Nephron progenitor cell (in vitro differentiated cells): ENCODE measurements around the gene RNASE13.

Source experiments
- DNase-seq: peaks from one replicate; pipeline ENCODE4 v3.0.0; 2021
- H3K27ac Mint-ChIP-seq: 2 replicates; pipeline ENCODE4 v1.8.0; 2021; ENCODE audit warnings: mild to moderate bottlenecking, moderate library complexity, mixed read lengths
- H3K27me3 Mint-ChIP-seq: 2 replicates; pipeline ENCODE4 v1.8.0; 2021; ENCODE audit warnings: mild to moderate bottlenecking, low read depth, mixed read lengths; ENCODE audit not compliant: poor library complexity
- H3K36me3 Mint-ChIP-seq: 2 replicates; pipeline ENCODE4 v1.8.0; 2021; ENCODE audit warnings: low read depth, mixed read lengths
- H3K4me1 Mint-ChIP-seq: 2 replicates; pipeline ENCODE4 v1.8.0; 2021; ENCODE audit warnings: mixed read lengths
- H3K4me3 Mint-ChIP-seq: 2 replicates; pipeline ENCODE4 v1.8.0; 2021; ENCODE audit warnings: mild to moderate bottlenecking, moderate library complexity, mixed read lengths
- H3K9me3 Mint-ChIP-seq: 2 replicates; pipeline ENCODE4 v1.8.0; 2021; ENCODE audit warnings: mild to moderate bottlenecking, moderate library complexity, mixed read lengths
- CTCF ChIP-seq: fragments of 200-600 bp; sonication (generic); IDR thresholded peaks from 2 replicates; pipeline ENCODE4 v1.5.0; 2021; ENCODE audit warnings: antibody characterized with exemption

The RNASE13 gene

GRCh38 chr14:21055432-21056117 is 21.0 kb upstream of the RNASE13 start:
- no peak overlapping the region for H3K4me3 Mint-ChIP-seq

GRCh38 chr14:21054768-21055145 is 20.1 kb upstream of the RNASE13 start:
- peaks cover 9% of the 10 kb centered on the region for H3K27me3 Mint-ChIP-seq
- no peak for TF ChIP-seq CTCF
- H3K4me3 Mint-ChIP-seq = no peak overlapping the region
- no peak for DNase-seq
- peak overlapping the region; percentile 40 for H3K27ac Mint-ChIP-seq
- no peaks in the 10 kb centered on the region for H3K36me3 Mint-ChIP-seq
- no peaks in the 10 kb centered on the region for H3K9me3 Mint-ChIP-seq
- peaks cover 35% of the 10 kb centered on the region for H3K4me1 Mint-ChIP-seq

More at GRCh38 chr14:21055432-21056117, 21.0 kb upstream of the RNASE13 start:
- peaks cover 43% of the 10 kb centered on the region for H3K4me1 Mint-ChIP-seq
- no peak for TF ChIP-seq CTCF
- H3K9me3 Mint-ChIP-seq = no peaks in the 10 kb centered on the region
- no peak for DNase-seq
- peaks cover 15% of the 10 kb centered on the region for H3K27me3 Mint-ChIP-seq
- no peaks in the 10 kb centered on the region for H3K36me3 Mint-ChIP-seq
- peak overlapping the region; percentile 94 for H3K27ac Mint-ChIP-seq

DNA sequence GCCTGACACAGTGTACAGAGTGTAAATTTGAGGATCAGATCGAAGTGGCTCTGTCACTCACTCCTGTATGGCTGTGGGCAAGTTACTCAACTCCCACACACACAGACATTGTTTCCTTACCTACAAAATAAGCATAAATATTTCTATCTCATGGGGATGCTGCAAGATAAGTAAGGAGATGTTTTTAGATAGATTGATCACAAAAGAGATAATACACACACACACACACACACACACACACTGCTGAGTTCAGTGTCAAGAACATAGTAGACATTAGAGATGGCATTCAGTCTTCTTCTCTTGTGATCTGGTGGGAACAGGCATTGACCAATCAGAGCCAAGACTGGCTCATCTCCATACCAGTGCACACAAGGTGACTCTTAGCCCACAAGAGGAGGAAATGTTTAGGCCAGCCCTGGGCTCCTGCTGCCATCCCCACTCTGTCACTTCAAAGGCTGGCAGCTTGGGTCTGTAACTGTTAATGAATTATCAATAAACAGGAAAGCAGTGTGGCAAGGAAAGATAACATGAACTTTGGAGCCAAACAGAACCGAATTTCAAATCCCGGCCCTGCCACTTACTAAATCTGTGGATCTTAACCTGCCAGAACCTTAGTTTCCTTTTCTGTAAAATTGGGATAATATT is 19.6 kb upstream of the RNASE13 start:
- peaks cover 9% of the 10 kb centered on the region for H3K27me3 Mint-ChIP-seq
- no peak overlapping the region for H3K4me3 Mint-ChIP-seq
- H3K27ac Mint-ChIP-seq = no peak overlapping the region
- no peaks in the 10 kb centered on the region for H3K9me3 Mint-ChIP-seq
- H3K4me1 Mint-ChIP-seq = peaks cover 32% of the 10 kb centered on the region
- no peaks in the 10 kb centered on the region for H3K36me3 Mint-ChIP-seq
- TF ChIP-seq CTCF = no peak
- no peak for DNase-seq

DNA sequence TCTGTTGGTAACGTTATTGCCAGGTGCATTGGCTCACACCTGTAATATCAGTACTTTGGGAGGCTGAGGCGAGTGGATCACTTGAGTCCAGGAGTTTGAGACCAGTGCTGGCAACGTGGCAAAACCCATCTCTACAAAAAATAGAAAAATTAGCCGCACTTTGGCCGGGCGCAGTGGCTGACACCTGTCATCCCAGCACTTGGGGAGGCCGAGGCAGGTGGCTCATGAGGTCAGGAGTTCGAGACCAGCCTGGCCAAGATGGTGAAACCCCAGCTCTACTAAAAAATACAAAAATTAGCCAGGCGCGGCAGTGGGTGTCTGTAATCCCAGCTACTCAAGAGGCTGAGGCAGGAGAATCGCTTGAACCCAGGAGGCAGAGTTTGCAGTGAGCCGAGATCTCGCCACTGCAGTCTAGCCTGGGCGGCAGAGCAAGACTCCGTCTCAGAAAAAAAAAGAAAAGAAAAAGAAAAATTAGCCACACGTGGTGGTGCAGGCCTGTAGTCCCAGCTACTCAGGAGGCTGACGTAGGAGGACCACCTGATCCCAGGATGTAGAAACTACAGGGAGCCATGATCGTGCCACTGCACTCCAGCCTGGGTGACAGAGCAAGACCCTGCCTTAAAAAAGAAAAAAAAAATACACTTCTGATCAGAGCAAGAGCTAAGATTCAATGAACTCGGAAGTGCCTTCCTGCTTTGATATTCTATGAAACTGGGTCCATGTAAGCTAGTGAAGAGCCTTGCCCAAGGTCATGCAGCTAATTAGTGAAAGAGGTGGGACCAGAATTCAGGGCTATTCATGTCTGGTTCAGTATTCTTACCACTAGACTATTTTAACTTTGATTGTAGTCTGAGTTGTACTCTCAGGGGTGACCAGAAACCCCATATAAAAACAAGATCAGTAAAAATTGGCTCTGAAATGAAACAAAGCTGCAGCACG is 18.8 kb upstream of the RNASE13 start:
- Mint-ChIP-seq H3K27me3 (peaks cover 8% of the 10 kb centered on the region), H3K4me1 (peaks cover 26% of the 10 kb centered on the region), H3K4me3 (no peak overlapping the region), H3K9me3 (no peaks in the 10 kb centered on the region), H3K36me3 (no peaks in the 10 kb centered on the region), H3K27ac (no peak overlapping the region)
- TF ChIP-seq CTCF = no peak
- DNase-seq = no peak

- no peaks in the 10 kb centered on the region for H3K36me3 Mint-ChIP-seq
- H3K27me3 Mint-ChIP-seq = peaks cover 9% of the 10 kb centered on the region
- peaks cover 13% of the 10 kb centered on the region for H3K4me1 Mint-ChIP-seq
- no peak overlapping the region for H3K4me3 Mint-ChIP-seq
- no peak for TF ChIP-seq CTCF
- DNase-seq = no peak
- H3K27ac Mint-ChIP-seq = no peak overlapping the region
- H3K9me3 Mint-ChIP-seq = no peaks in the 10 kb centered on the region
Measured at GRCh38 chr14:21050597-21050996, 16.0 kb upstream of the RNASE13 start.
